ENCODE data around the gene OTOG. TPM values are rescaled to one million over a fixed set of nuclear protein-coding genes. Genes with fewer than 3 reads are reported as not detected.

The OTOG gene
- total and polyA plus RNA-seq, 4 donors, result 0.11 TPM; not detected in 3

DNA sequence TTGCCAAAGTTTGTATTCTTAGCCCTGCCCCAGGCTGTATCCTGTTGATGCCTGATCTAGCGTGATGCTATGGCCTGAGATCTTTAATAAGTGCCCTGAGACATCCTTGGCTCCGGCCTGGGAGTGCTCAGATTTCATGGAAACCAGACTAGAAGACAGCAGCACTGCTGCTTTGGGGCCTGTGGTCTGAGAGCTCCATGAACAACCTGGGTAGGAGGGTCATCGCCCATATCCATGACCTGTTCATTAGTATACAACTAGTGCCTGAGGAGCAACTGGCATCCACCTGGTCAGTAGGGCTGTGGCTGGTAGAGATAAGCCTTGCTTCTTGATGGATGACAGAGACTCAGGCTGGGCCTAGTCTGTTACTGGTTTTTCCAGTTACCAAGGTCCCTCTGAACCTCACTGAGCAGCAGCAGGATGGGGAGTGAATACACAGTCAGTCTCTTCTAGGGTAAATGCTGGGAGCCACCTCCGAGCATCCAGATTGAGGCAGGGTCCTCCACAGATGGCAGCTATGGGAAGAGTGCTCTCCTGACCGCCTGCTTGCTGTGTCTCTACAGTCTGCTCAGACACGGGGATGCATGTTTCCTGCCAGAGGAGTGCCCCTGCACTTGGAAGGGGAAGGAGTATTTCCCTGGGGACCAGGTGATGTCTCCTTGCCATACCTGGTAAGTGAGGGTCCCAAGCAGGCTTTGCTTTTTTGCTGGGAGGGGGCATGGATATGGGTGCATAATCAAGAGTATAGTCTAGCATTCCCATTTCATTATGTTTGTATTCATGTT lies 39.0 kb downstream of the OTOG start:
- TF ChIP-seq, protein P1, sequence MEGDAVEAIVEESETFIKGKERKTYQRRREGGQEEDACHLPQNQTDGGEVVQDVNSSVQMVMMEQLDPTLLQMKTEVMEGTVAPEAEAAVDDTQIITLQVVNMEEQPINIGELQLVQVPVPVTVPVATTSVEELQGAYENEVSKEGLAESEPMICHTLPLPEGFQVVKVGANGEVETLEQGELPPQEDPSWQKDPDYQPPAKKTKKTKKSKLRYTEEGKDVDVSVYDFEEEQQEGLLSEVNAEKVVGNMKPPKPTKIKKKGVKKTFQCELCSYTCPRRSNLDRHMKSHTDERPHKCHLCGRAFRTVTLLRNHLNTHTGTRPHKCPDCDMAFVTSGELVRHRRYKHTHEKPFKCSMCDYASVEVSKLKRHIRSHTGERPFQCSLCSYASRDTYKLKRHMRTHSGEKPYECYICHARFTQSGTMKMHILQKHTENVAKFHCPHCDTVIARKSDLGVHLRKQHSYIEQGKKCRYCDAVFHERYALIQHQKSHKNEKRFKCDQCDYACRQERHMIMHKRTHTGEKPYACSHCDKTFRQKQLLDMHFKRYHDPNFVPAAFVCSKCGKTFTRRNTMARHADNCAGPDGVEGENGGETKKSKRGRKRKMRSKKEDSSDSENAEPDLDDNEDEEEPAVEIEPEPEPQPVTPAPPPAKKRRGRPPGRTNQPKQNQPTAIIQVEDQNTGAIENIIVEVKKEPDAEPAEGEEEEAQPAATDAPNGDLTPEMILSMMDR (IDR thresholded peaks at IDR 0.05; ENCODE audit: control extremely low read depth, extremely low read depth), result no peak
- no peaks in the 10 kb centered on the region for H3K4me1 ChIP-seq (ENCODE audit: control insufficient read depth in 5 of 5, insufficient read depth in 5 of 5, low read length in 5 of 5)
- peaks cover 0 to 2% (median 0%) of the 10 kb centered on the region in 3 donors for H3K27me3 ChIP-seq (ENCODE audit: control insufficient read depth in 3 of 3, insufficient read depth in 3 of 3, low read length in 2 of 3)
- no peak overlapping the region for H3K4me3 ChIP-seq
- DNase-seq (peak in 1 of 3 donors; percentile 4), ATAC-seq (ENCODE audit: insufficient read depth, low FRiP score) (no peak)
- 78 to 80% methylated on average over 6 of the region's 6 CpGs for WGBS, 2 donors
- no peaks in the 10 kb centered on the region for H3K9me3 ChIP-seq (ENCODE audit: control insufficient read depth in 4 of 4, insufficient read depth in 3 of 4, low read length in 3 of 4)
- no peak overlapping the region for H3K9ac ChIP-seq (ENCODE audit: insufficient read depth in 1 of 2, low read length in 2 of 2)
- H3K36me3 ChIP-seq (ENCODE audit: control insufficient read depth in 4 of 4, insufficient read depth in 4 of 4, low read length in 4 of 4), result no peaks in the 10 kb centered on the region
- no peak overlapping the region for H3K27ac ChIP-seq (ENCODE audit: low read depth in 1 of 2, low read length in 1 of 2)

DNA sequence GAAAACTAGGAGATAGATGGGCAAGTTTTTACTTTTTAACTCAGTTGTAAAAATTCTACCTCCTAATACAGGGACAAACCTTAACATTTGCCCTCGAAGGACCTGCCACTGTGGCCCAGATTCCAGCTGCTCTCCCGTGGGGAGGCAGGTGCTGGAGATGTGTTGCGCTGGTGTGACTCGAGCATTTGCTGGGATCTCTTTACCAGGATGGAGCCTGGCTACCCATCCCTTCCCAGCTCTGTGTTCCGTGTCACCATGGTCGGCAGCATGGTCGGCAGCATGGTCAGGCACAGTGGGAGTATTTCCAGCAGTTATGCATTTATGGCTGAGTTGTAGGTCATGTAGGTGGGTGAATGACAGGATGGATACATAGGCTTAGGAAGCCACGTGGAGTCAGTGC lies 41.1 kb downstream of the OTOG start:
- TF ChIP-seq, protein P1 (IDR thresholded peaks at IDR 0.05; ENCODE audit: control extremely low read depth, extremely low read depth), result no peak
- H3K27me3 ChIP-seq (ENCODE audit: control insufficient read depth in 3 of 3, insufficient read depth in 3 of 3, low read length in 2 of 3), result peaks cover 0 to 7% (median 2%) of the 10 kb centered on the region in 3 donors
- no peaks in the 10 kb centered on the region for H3K36me3 ChIP-seq (ENCODE audit: control insufficient read depth in 4 of 4, insufficient read depth in 4 of 4, low read length in 4 of 4)
- H3K4me1 ChIP-seq (ENCODE audit: control insufficient read depth in 5 of 5, insufficient read depth in 5 of 5, low read length in 5 of 5), result no peaks in the 10 kb centered on the region
- no peak overlapping the region for H3K27ac ChIP-seq (ENCODE audit: low read depth in 1 of 2, low read length in 1 of 2)
- no peak overlapping the region for H3K4me3 ChIP-seq
- ATAC-seq (ENCODE audit: insufficient read depth, low FRiP score), result no peak
- 81 to 86% methylated on average over 8 of the region's 8 CpGs for WGBS, 2 donors
- H3K9ac ChIP-seq (ENCODE audit: insufficient read depth in 1 of 2, low read length in 2 of 2), result no peak overlapping the region
- no peaks in the 10 kb centered on the region for H3K9me3 ChIP-seq (ENCODE audit: control insufficient read depth in 4 of 4, insufficient read depth in 3 of 4, low read length in 3 of 4)
- peak in 1 of 3 donors; percentile 7 for DNase-seq

DNA sequence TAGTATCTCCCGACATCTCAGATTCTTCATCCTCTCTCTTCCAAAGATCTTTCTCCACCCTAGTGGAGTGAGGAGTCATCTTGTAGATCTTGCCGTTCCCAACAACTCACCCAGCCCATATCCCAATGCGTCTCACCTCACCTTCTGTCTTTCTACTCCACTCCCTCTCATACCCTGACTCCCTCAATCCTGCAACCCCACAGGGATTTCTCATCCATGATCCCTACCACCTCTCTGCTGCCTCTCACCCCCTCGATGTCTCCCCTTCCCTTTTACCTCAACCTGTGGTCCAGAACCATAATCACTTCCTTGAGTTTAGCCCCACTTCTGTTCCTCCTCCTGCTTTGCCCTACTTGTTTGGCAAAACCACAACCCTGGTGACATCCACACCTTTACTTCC lies 41.7 kb downstream of the OTOG start:
- Histone ChIP-seq H3K9ac (ENCODE audit: insufficient read depth in 1 of 2, low read length in 2 of 2) (no peak overlapping the region), H3K27me3 (ENCODE audit: control insufficient read depth in 3 of 3, insufficient read depth in 3 of 3, low read length in 2 of 3) (peaks cover 0 to 7% (median 2%) of the 10 kb centered on the region in 3 donors), H3K4me1 (ENCODE audit: control insufficient read depth in 5 of 5, insufficient read depth in 5 of 5, low read length in 5 of 5) (no peaks in the 10 kb centered on the region), H3K4me3 (no peak overlapping the region), H3K9me3 (ENCODE audit: control insufficient read depth in 4 of 4, insufficient read depth in 3 of 4, low read length in 3 of 4) (peaks cover 0 to 5% (median 0%) of the 10 kb centered on the region in 4 donors), H3K27ac (ENCODE audit: low read depth in 1 of 2, low read length in 1 of 2) (no peak overlapping the region), H3K36me3 (ENCODE audit: control insufficient read depth in 4 of 4, insufficient read depth in 4 of 4, low read length in 4 of 4) (no peaks in the 10 kb centered on the region)
- 85 to 91% methylated on average over 4 of the region's 4 CpGs for WGBS, 2 donors
- ATAC-seq (ENCODE audit: insufficient read depth, low FRiP score) (no peak), DNase-seq (peak in 1 of 3 donors; percentile 1)
- TF ChIP-seq, protein P1 (IDR thresholded peaks at IDR 0.05; ENCODE audit: control extremely low read depth, extremely low read depth), result no peak
